ENCODE results near the gene EGFL7.

The EGFL7 gene

GRCh38 chr9:136662656-136663581 is at the start of gene EGFL7:
Gene EGFL7, plus strand, starts transcription at chr9:136662916. Its CDS starts 5,367 bp downstream, at chr9:136668283.
- DNase-seq = no peak

GRCh38 chr9:136613824-136614371 is 48.8 kb upstream of the EGFL7 start:
- DNase-seq = no peak

GRCh38 chr9:136614372-136614922 is 48.3 kb upstream of the EGFL7 start:
- DNase-seq = no peak

DNA sequence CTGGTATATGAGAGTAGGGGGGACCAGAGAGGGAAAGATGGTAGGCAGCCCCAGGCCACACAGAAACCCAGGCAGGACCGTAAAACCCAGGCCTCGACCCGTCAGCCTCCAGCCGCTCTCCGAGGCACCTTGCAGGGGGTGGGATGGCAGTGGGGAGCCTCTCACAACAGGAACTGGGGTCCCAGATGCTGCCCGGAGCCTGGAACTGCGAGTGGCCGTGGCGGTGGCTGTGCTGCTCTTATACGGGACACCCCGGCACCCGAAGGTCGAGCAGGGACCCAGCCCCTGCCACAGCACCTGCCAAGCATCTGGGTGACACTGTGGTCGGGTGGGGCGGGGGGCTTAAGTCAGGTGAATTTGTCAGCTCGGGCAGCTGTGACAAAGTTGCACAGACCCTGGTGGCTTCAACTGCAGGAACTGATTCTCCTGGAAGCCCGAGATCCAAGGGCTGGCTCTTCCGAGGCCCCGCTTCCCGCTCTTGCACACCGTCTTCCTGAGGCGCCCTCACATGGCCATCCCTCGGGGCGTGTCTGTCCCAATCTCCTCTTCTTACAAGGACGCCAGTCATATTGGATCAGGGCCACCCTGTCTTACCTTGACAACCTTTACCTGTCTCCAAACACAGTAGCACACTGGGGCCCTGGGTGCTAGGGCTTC is 47.6 kb upstream of the EGFL7 start:
- no peak for DNase-seq

DNA sequence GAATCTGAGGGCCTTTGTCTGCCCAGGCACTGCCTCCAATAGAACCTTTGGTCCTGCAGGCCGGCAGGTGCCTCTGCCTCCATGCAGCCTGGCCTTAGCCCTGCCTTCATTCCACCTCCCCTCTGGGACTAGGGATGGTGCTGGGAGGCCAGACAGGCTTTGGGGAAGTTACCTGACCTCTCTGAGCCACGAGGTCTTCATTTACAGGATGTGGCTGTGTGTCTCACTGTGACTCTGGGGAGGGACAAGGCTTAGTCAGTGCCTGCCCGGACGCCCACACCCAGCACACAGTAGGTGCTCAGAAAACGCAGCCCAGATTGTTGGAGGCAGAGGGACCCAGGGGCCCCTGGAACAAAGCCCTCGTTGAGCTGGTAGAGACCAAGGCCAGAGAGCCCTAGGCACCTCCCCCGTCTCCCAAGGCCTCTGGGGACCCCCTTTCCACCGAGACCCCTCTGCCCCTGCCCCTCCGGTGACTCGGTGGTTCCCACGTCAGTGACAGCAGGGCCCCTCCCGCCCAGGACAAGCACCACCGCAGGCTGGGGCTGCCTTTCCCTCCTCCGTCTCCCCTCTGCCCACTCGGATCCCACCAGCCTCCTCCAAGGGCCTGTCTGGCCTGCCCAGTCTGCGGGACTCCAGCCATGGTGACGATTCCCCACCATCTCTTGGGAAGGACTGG is 46.9 kb upstream of the EGFL7 start:
- DNase-seq = no peak

- no peak for DNase-seq
Measured at GRCh38 chr9:136616307-136616635, 46.4 kb upstream of the EGFL7 start.

DNA sequence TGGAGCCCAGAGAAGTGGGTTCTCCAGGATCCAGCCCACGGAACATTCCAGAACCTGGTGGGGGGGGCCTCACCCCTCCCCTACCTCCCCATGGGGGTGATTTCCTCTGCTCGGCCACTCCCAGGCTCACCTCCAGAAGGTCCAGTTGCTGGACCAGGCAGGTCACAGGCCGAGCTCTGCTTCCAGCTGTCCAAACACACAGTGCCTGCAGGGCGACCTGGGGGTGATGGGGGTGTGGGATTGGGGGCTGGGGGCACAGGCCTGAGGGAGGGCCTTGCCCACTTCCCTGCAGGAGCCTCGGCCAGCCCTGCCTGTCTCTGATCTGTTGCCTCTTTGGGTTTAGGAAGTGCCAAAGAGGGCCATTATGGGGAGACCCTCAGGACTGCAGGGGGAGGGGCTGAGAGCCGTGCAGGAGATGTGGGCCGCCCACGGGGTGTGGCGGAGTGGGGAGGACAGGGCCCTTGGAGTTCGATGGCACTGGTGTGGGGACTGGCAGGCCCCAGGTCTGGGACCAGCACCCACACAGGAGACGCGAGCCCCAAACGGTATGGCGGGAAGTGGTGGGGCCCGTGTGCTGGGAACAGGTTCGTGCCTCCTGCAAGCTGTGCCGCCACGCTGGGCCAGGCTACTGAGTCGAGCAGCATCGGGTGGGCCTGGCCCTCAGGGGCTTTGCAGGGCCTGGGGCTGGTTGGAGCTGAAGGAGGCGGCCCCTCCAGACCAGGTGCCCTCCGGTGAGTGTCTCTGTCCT is 45.6 kb upstream of the EGFL7 start:
- DNase-seq = no peak

- no peak for DNase-seq
Measured at GRCh38 chr9:136617746-136618579, 44.8 kb upstream of the EGFL7 start.

GRCh38 chr9:136618580-136619547 is 43.9 kb upstream of the EGFL7 start:
- peak in 2 of 58 donors; percentile 18 to 23 for DNase-seq

GRCh38 chr9:136619742-136620440 is 42.8 kb upstream of the EGFL7 start:
- DNase-seq = peak in 25 of 58 donors; percentile 13 to 57 (median 36)

GRCh38 chr9:136620441-136621018 is 42.2 kb upstream of the EGFL7 start:
- no peak for DNase-seq

GRCh38 chr9:136621019-136621733 is 41.5 kb upstream of the EGFL7 start:
- DNase-seq = no peak

DNA sequence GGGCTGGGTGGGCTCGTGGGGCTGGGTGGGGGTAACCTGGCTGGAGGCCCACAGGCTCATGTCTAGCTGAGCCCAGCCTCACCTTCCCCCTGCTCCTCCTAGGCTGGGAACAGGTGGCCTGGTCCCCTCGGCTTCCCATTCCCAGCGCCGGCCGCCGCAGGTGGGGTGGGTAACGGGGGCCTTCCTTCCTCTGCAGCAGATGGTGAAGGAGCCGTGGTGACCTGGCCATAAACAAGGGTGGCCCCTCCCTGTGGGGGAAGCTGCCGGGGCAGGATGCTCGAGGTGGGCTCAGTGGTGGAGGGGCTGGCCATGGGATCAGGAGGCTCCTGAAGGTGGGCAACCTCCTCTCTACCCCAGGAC is 41.0 kb upstream of the EGFL7 start:
- DNase-seq = no peak

- no peak for DNase-seq
Measured at GRCh38 chr9:136622538-136622948, 40.2 kb upstream of the EGFL7 start.

GRCh38 chr9:136623016-136623841 is 39.5 kb upstream of the EGFL7 start:
- no peak for DNase-seq

- DNase-seq = no peak
Measured at GRCh38 chr9:136623842-136624183, 38.9 kb upstream of the EGFL7 start.

All from anterior cingulate cortex (tissue), 58 donors.